Spleen (tissue), 7 donors: Measurements from ENCODE around the gene SIRPA.

Experiments used
- CTCF ChIP-seq, 11 experiments: fragments of 200-600 bp in 7 of 11; fragments of 450-650 bp in 4 of 11; sonication (generic) in 4 of 11; IDR thresholded peaks in 8 of 11; conservative IDR thresholded peaks in 3 of 11; 1 replicate in 7 of 11; 2 replicates in 4 of 11; pipeline versions ENCODE4 v1.4.0 to v1.8.0; 2016 to 2021; ENCODE audit warnings: antibody characterized with exemption in 11 of 11, inconsistent platforms in 4 of 11, mild to moderate bottlenecking in 1 of 11
- POLR2A ChIP-seq, 3 donors: fragments of 450-650 bp; IDR thresholded peaks; one replicate each; pipeline ENCODE4 v1.5.1; 2017; ENCODE audit warnings: antibody characterized with exemption in 3 of 3, mild to moderate bottlenecking in 1 of 3
- POLR2AphosphoS5 ChIP-seq, 3 donors: sonication (generic); formaldehyde crosslinking; IDR thresholded peaks; one replicate each; pipeline ENCODE4 v1.5.1; 2017; ENCODE audit warnings: antibody characterized with exemption in 3 of 3
- donor health status: DM: no; HTN: no; CAD: no; lungs with moderate emphysema.
- donor health status: DM: no; HTN: no; CAD: no.
- donor health status: DM: no; HTN: no; CAD: no.

- TF ChIP-seq CTCF (IDR thresholded peaks at IDR 0.05 in 8 of 11, conservative IDR thresholded peaks at IDR 0.05 in 3 of 11) (no peak), POLR2A (IDR thresholded peaks at IDR 0.05) (no peak), POLR2AphosphoS5 (IDR thresholded peaks at IDR 0.05) (no peak)
These were observed 37.8 kb downstream of the SIRPA start for GRCh38 chr20:1932971-1933370.
